Measurements from ENCODE around the gene FGD6.
A peak's percentile ranks its signal among the peaks of the same experiment; 100 is the strongest.
"Not testable (repeated sequence)": the region's sequence is repeated elsewhere in the genome, so short reads cannot be mapped to it uniquely, and the experiment has no call there.

Gene FGD6

DNA sequence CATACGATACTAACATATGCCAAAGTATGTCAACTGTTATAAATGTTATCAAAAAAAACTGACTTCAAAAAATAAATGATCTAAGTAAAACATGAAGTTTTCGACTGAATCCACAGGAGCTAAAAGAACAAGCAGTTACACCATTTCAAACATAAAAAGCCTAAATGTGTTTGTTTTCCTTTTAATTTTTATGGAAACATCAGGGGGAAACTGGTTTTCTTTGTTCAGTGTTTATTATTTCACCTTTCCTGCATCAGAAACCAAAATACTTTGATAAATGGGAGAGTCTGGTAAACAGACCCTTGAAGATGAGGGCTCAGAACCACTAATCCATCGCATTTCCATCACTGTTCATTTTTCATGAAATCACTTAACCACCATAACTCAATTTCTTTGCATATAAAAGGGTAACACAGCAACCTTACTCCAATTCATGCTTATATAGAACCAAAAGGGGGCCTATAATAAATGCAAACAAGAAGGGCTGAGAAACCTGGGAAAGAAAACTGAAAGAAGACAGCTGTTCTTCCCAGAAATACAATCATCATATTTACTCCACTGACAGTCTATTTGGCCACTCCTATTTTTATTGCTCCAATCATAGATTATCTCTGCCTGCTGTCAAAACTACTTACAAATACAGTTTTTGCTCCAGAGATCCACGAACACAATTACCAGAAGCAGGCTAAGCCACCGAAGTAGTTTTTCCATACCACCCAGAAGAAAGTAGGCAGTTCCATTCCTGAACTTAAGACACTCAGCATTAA, 17.0 kb downstream of the FGD6 start:
- no peak for TF ChIP-seq ELF4 (IDR thresholded peaks at IDR 0.05)
- no peak for TF ChIP-seq SP1 (IDR thresholded peaks at IDR 0.05)
- TF ChIP-seq, protein P1, sequence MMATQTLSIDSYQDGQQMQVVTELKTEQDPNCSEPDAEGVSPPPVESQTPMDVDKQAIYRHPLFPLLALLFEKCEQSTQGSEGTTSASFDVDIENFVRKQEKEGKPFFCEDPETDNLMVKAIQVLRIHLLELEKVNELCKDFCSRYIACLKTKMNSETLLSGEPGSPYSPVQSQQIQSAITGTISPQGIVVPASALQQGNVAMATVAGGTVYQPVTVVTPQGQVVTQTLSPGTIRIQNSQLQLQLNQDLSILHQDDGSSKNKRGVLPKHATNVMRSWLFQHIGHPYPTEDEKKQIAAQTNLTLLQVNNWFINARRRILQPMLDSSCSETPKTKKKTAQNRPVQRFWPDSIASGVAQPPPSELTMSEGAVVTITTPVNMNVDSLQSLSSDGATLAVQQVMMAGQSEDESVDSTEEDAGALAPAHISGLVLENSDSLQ (IDR thresholded peaks at IDR 0.05), result peak; percentile 46
- DNase-seq (ENCODE audit: extremely low spot score), result no peak
- ChIA-PET POLR2A (interaction anchor here (1.1 to 2.0 kb wide), 2 partner anchors 17 to 24 kb away, joined by 3 to 9 read pairs; partner anchors contain the start of genes FGD6 and VEZT), CTCF (interaction anchor here (0.6 to 1.9 kb wide), 3 partner anchors 13 to 1480 kb away, joined by 3 to 6 read pairs (median 4); partner anchors contain the start of genes FGD6 and VEZT)

DNA sequence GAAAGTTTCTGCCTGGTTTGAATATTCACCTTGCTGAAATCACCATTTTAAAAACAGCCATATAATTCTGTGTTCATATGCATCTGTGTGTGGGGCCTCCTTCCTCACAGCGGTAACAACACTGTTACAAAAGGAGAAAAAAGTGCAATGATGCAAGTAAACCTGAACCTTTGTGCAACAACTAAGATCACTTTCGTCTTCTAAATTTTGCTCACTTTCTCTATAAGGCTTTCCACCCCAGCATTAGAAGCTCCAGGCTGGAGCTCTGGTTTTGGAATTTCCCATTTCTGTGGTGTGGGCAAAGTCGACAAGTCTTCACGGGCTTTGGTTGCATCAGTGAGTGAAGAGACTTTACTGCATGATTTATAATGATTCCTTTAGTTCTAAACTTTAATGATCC, 18.4 kb downstream of the FGD6 start:
- DNase-seq (ENCODE audit: extremely low spot score), result no peak
- ChIA-PET CTCF (no interaction called here), POLR2A (interaction anchor here (1.1 kb wide), 1 partner anchor 26 kb away, joined by 3 read pairs; no protein-coding TSS in a partner anchor)
- no peak for TF ChIP-seq ZNF384 (IDR thresholded peaks at IDR 0.05)
- no peak for TF ChIP-seq TARDBP (IDR thresholded peaks at IDR 0.05)
- TF ChIP-seq SUZ12 (IDR thresholded peaks at IDR 0.05), result no peak

DNA sequence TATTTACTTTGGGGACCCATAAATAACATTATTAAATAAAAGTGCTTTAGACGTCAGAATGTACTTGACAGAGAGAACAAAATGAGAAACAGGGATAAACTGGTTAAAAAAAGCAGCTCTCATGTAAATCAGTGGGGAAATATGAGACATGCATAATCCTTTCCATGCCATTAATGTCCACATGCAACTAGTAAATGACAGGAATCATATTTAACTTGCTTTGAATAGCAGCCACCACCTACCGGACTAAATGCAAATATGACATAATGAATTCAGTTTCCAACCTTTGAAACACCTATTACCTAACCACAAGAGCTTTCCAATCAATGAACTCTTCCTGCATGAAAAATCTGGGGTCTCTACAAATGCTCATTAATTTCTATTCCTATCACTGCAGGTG, 19.6 kb downstream of the FGD6 start:
- no peak for DNase-seq (ENCODE audit: extremely low spot score)
- CTCF ChIA-PET, result interaction anchor here (0.6 kb wide), 1 partner anchor 339 kb away, joined by 3 read pairs; no protein-coding TSS in a partner anchor
- POLR2A ChIA-PET, result no interaction called here
- no peak for TF ChIP-seq ZNF384 (IDR thresholded peaks at IDR 0.05)
- no peak for TF ChIP-seq L3MBTL2 (conservative IDR thresholded peaks at IDR 0.05)
- TF ChIP-seq ELF4 (IDR thresholded peaks at IDR 0.05), result no peak
- TF ChIP-seq ARNT (IDR thresholded peaks at IDR 0.05), result no peak
- TF ChIP-seq HDGF (IDR thresholded peaks at IDR 0.05; ENCODE audit: borderline replicate concordance), result no peak

DNA sequence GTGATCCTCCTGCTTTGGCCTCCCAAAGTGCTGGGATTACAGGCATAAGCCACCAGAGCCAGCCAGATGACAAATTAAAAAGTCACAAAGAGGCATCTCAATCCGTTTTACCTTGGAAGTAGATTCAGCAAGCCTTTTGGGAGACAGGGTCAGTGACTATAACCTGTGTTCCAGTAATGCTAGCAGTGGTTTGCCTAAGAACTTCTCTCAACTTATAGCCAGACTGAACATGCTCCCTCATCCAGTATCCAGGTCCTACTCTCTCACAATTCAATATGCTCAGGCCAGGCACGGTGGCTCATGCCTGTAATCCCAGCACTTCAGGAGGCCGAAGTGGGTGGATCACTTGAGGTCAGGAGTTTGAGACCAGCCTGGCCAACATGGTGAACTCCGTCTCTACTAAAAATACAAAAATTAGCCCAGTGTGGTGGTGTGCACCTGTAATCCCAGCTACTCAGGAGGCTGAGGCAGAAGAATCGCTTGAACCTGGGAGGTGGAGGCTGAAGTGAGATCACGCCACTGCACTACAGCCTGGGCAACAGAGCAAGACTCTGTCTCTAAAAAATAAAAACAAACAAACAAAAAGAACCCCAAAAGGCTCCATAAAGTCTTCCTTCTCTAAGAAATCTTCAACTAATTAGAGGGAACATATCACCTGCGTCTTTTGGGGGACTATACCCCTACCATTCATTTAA, 20.2 kb downstream of the FGD6 start:
- POLR2A ChIA-PET, result not testable (repeated sequence)

DNA sequence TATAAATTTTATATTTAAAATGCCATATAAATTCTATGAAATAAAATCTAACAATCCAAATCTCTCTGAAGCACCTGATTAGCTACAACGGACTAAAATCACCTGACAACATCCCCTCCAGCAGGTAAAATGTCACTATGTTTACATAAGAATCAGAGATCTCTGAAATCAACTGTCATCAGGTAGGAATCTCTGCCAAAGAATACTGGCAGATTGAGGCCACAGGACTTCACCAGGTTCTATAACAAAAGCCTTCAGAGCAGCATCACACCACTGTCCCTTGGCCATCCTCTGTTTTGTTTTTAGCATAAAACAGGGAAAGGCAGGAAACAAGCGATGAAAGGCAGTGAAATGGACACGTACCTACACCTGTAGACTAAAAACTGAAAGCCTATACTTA, 22.1 kb downstream of the FGD6 start:
- POLR2A ChIA-PET, result no interaction called here
- no peak for DNase-seq (ENCODE audit: extremely low spot score)
- CTCF ChIA-PET, result no interaction called here
- TF ChIP-seq CTBP1 (IDR thresholded peaks at IDR 0.05; ENCODE audit: borderline replicate concordance) (no peak), LEF1 (IDR thresholded peaks at IDR 0.05; ENCODE audit: borderline replicate concordance) (no peak), BHLHE40 (IDR thresholded peaks at IDR 0.05; ENCODE audit: borderline replicate concordance) (no peak), FOXA1 (IDR thresholded peaks at IDR 0.05) (no peak), ARNT (IDR thresholded peaks at IDR 0.05) (no peak), ZNF384 (IDR thresholded peaks at IDR 0.05) (no peak), FOXM1 (IDR thresholded peaks at IDR 0.05; ENCODE audit: borderline replicate concordance) (no peak), HDGF (IDR thresholded peaks at IDR 0.05; ENCODE audit: borderline replicate concordance) (no peak), FOXK2 (IDR thresholded peaks at IDR 0.05) (no peak), ELF4 (IDR thresholded peaks at IDR 0.05) (no peak)
- TF ChIP-seq, protein P1 (IDR thresholded peaks at IDR 0.05), result no peak

More for the DNA sequence above, 20.2 kb downstream of the FGD6 start:
- DNase-seq (ENCODE audit: extremely low spot score), result not testable (repeated sequence)
- CTCF ChIA-PET, result interaction anchor here (0.6 kb wide), 1 partner anchor 338 kb away, joined by 3 read pairs; no protein-coding TSS in a partner anchor

DNA sequence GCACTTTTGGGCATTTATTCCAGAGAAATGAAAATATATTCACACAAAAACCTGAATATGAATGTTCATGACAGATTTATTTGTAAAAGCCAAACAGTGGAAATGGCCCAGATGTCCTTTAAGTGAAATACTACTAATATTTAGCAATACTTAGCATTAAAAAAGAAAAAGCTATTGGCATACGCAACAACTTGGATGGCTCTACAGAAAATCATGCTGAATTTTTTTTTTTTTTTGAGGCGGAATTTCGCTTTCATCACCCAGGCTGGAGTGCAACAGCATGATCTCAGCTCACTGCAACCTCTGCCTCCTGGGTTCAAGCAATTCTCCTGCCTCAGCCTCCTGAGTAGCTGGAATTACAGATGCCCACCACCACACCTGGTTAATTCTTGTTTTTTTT, 24.1 kb downstream of the FGD6 start:
- TF ChIP-seq NFRKB (IDR thresholded peaks at IDR 0.05), result no peak
- no peak for TF ChIP-seq FOXM1 (IDR thresholded peaks at IDR 0.05; ENCODE audit: borderline replicate concordance)
- ChIA-PET CTCF (interaction anchor here (0.7 kb wide), 1 partner anchor 79 kb away, joined by 4 read pairs; no protein-coding TSS in a partner anchor), POLR2A (no interaction called here)
- no peak for DNase-seq (ENCODE audit: extremely low spot score)

DNA sequence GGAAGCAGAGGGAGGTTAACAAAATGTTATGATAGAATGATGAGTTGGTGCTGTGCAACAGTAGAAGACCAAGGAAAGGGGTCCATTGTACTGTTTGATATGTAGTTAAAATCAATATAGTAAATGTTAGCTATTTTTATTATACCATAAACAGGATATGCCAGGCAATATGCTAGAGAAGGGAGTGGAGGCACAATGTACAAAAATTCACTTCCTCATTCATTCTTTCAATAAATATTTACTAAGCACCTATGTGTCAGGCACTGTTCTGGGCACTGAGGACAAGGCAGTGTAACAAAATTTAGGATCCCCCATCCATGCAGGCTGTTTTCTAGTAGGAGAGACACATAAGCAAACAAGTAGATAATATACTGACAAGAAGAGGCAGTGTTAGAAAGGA, 25.0 kb downstream of the FGD6 start:
- ChIA-PET CTCF (no interaction called here), POLR2A (no interaction called here)
- TF ChIP-seq BHLHE40 (IDR thresholded peaks at IDR 0.05; ENCODE audit: borderline replicate concordance), result no peak
- no peak for TF ChIP-seq L3MBTL2 (conservative IDR thresholded peaks at IDR 0.05)
- TF ChIP-seq ARNT (IDR thresholded peaks at IDR 0.05), result no peak
- no peak for TF ChIP-seq SUZ12 (IDR thresholded peaks at IDR 0.05)
- no peak for TF ChIP-seq ZNF384 (IDR thresholded peaks at IDR 0.05)
- TF ChIP-seq LEF1 (IDR thresholded peaks at IDR 0.05; ENCODE audit: borderline replicate concordance), result no peak
- no peak for TF ChIP-seq FOXK2 (IDR thresholded peaks at IDR 0.05)
- no peak for TF ChIP-seq SP1 (IDR thresholded peaks at IDR 0.05)
- no peak for TF ChIP-seq HDGF (IDR thresholded peaks at IDR 0.05; ENCODE audit: borderline replicate concordance)
- TF ChIP-seq ELF4 (IDR thresholded peaks at IDR 0.05), result no peak
- no peak for TF ChIP-seq TARDBP (IDR thresholded peaks at IDR 0.05)
- TF ChIP-seq CTBP1 (IDR thresholded peaks at IDR 0.05; ENCODE audit: borderline replicate concordance), result no peak
- TF ChIP-seq, protein P1 (IDR thresholded peaks at IDR 0.05), result no peak
- TF ChIP-seq FOXM1 (IDR thresholded peaks at IDR 0.05; ENCODE audit: borderline replicate concordance), result no peak
- TF ChIP-seq NFRKB (IDR thresholded peaks at IDR 0.05), result no peak
- no peak for TF ChIP-seq FOXA1 (IDR thresholded peaks at IDR 0.05)
- no peak for DNase-seq (ENCODE audit: extremely low spot score)
